GM19452 (cell line): ENCODE results near the gene MEA1.
A peak's percentile ranks its signal among the peaks of the same experiment; 100 is the strongest.

ENCODE experiments used
- ATAC-seq: cut with Tn5 transposase; IDR thresholded peaks from one replicate; pipeline ENCODE4 v1.9.1; 2021; ENCODE audit not compliant: unreplicated experiment

The MEA1 gene

GRCh38 chr6:43040542-43041257, 27.0 kb upstream of the MEA1 start:
- no peak for ATAC-seq

GRCh38 chr6:43038727-43039126, 25.0 kb upstream of the MEA1 start:
- ATAC-seq = no peak

- no peak for ATAC-seq
Measured at GRCh38 chr6:43037706-43038105, 24.0 kb upstream of the MEA1 start.

DNA sequence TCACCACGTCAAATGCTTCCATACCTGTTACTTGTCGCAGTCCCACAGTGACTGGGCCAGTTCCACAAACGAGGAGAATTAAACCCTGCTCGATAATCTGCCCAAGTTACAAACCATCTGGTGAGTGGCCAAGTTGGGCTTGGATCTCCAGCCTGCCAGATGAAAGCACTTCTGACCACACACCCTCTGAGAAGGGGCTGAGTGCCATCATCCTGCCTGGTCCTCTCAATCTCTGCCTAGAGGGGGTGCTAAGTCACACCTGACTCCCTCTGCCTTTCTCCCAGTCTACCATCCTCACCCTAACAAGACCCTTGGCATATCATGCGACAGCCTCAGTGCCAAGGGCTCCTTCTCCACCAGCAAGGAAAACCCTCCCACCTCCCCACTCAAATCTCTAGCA, 23.5 kb upstream of the MEA1 start:
- ATAC-seq = no peak

GRCh38 chr6:43036712-43037111, 23.0 kb upstream of the MEA1 start:
- ATAC-seq = no peak

DNA sequence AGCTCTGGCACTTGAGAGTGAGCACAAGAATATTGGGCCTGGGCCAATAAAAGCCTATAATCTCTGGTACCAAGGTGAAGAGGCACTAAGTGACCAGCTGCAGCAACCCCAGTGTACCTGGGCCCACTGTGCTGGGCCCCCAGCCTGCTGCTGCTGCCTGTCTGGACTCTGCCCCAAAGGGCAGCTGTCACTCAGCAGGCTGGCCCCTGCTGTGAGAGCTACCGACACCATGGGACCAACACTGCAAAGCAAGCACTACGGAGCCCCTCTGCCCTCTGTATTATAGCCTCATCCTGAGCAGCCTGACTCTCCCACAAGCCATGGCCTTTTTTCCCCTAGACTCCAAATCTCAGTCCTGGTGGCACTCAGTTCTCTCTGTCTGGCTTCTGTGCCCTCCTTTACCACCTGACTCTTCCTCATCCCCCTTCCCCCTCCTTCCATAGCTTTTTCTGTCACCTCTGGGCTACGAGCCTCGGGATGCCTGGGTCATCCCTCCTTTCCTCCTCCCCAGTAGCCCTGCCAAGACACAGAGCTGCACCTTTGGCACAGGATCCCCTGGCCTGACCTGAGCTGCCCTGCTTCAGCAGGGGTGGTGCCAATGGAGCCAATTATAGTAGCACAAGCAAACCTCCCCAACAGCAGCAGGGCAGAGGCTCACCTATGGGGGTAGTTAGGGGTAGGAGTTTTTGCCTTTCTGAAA, 21.9 kb upstream of the MEA1 start:
- no peak for ATAC-seq

DNA sequence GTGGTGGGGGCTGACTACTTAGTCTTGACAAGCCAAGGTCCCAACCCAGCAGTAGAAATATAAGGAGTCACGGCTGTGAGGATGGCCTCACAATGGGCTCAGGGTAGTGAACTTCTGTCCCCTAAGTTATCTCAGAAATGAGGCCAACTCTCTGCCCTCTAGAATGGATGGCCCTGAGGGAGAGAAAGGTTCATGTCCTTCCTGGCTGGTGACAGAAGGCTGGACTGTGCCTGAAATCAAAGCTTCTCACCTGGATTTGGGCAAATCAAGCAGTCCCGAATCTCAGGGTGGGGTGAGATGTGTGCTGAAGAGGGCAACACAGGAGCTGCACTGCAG, 20.4 kb upstream of the MEA1 start:
- ATAC-seq = no peak

GRCh38 chr6:43033496-43034189, 19.9 kb upstream of the MEA1 start:
- no peak for ATAC-seq

GRCh38 chr6:43032326-43032725, 18.6 kb upstream of the MEA1 start:
- ATAC-seq = no peak

- ATAC-seq = no peak
Measured at GRCh38 chr6:43029120-43029519, 15.4 kb upstream of the MEA1 start.

DNA sequence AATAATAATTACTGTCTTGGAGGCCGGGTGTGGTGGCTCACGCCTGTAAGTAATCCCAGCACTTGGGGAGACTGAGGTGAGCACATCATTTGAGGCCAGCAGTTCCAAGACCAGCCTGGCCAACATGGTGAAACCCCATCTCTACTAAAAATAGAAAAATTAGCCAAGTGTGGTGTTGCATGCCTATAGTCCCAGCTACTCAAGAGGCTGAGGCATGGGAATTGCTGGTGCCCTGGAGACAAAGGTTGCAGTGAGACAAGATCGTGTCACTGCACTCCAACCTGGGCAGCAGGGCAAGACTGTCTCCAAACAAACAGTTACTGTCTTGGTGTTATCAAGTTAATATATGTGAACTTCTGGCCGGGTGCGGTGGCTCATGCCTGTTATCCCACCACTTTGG, 12.6 kb upstream of the MEA1 start:
- ATAC-seq = no peak

GRCh38 chr6:43024436-43024835, 10.7 kb upstream of the MEA1 start:
- no peak for ATAC-seq

DNA sequence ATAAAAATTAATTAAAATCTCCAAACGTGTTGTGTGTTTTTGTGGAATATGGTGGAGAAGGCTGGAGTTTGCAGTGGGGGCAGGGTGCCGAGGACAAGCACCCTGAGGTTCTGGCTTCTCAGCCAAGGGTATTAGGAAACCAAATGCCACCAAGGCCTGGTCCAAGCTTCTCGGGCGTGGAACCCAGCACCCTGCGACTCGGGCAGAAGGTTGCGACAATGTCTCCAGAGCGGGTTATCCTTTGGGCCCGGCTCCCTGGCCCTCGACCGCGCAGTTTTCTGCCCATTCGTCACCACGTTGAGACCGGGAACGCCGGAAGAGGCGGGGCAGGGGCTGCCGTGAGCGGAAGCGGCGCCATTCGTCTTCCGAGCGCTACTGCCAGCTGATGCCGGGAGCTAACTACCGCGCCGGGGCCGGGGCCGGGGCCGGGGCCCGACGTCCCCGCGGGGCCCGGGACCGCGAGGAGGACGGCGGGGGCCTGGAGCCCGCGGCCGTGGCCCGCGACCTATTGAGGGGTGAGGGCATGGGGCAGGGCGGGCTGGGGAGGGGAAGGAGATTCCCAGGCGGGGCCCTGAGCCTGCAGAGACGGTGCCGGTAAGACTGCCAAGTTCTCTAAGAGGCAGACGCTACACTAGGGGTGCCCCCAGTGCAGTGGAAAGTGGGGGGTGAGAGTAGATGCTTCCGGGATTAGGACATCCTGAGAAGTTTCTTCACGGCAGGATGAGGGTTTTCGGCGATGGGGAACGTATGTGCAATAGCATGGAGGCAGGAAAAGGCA, 7.7 kb upstream of the MEA1 start, which contains the start of gene RRP36:
TSS of gene RRP36 (plus strand) at position 354 of the 778 bp plus-strand sequence. CDS start at position 386, 32 bp downstream.
- peak; percentile 70 for ATAC-seq

- no peak for ATAC-seq
Measured at GRCh38 chr6:43020847-43021246, 7.1 kb upstream of the MEA1 start.

- no peak for ATAC-seq
Measured at GRCh38 chr6:43020052-43020705, 6.4 kb upstream of the MEA1 start.

- no peak for ATAC-seq
Measured at GRCh38 chr6:43019152-43019551, 5.4 kb upstream of the MEA1 start.

DNA sequence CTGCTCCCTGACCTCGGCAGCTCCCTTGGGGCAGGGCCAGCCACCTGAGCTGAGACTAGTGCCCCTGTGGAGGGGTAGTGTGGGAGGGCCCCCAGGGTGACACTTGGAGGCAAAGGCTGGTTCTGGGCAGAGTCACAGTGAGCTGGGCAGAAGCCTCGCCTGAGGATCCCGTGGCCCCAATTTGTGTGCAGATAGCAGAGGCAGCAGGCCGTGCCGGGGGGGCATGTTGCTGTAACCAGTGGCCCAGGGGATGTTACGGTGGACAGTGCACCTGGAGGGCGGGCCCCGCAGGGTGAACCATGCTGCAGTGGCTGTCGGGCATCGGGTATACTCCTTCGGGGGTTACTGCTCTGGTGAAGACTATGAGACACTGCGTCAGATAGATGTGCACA, 3.2 kb upstream of the MEA1 start:
- ATAC-seq = no peak

- no peak for ATAC-seq
Measured at GRCh38 chr6:43016176-43016942, 2.6 kb upstream of the MEA1 start.

GRCh38 chr6:43014434-43014909, 726 bp upstream of the MEA1 start:
- ATAC-seq = no peak
